Skeletal muscle tissue (tissue), 4 donors: ENCODE data around the gene LCMT1. TPM values are rescaled to one million over a fixed set of nuclear protein-coding genes. Genes with fewer than 3 reads are reported as not detected.

Experiments used
- H3K27ac ChIP-seq: one replicate; pipeline ENCODE4 v1.7.0; 2013; ENCODE audit warnings: mild to moderate bottlenecking, low read depth, low read length, inconsistent platforms
- H3K27me3 ChIP-seq, 3 donors: one replicate each; pipeline ENCODE4 v1.7.0; 2013; ENCODE audit warnings: low read length in 3 of 3; ENCODE audit not compliant: control insufficient read depth in 3 of 3, insufficient read depth in 3 of 3
- H3K36me3 ChIP-seq, 3 donors: one replicate each; pipeline ENCODE4 v1.7.0; 2013; ENCODE audit warnings: low read length in 3 of 3; ENCODE audit not compliant: control insufficient read depth in 3 of 3, insufficient read depth in 3 of 3
- H3K4me1 ChIP-seq, 3 donors: one replicate each; pipeline ENCODE4 v1.7.0; 2013; ENCODE audit warnings: low read length in 3 of 3, mild to moderate bottlenecking in 3 of 3; ENCODE audit not compliant: control insufficient read depth in 3 of 3, insufficient read depth in 3 of 3
- H3K4me3 ChIP-seq, 3 donors: one replicate each; pipeline ENCODE4 v1.7.0; 2013; ENCODE audit warnings: low read length in 3 of 3
- H3K9ac ChIP-seq, 3 donors: one replicate each; pipeline ENCODE4 v1.7.0; 2013; ENCODE audit warnings: low read length in 3 of 3, mild to moderate bottlenecking in 3 of 3, moderate library complexity in 2 of 3, low read depth in 1 of 3
- H3K9me3 ChIP-seq, 3 donors: one replicate each; pipeline ENCODE4 v1.7.0; 2013; ENCODE audit warnings: low read length in 3 of 3; ENCODE audit not compliant: control insufficient read depth in 3 of 3
- total RNA-seq: library from RNA; depleted of rRNA; stranded (reverse); fragments of >200 nt; gene quantifications from one replicate; pipeline ENCODE4 v1.2.3, GENCODE V29; 2014
- donor health status: Osteomylitis.

LCMT1 gene
- total RNA-seq, 1 donor from 2014 or later = 40.2 TPM

DNA sequence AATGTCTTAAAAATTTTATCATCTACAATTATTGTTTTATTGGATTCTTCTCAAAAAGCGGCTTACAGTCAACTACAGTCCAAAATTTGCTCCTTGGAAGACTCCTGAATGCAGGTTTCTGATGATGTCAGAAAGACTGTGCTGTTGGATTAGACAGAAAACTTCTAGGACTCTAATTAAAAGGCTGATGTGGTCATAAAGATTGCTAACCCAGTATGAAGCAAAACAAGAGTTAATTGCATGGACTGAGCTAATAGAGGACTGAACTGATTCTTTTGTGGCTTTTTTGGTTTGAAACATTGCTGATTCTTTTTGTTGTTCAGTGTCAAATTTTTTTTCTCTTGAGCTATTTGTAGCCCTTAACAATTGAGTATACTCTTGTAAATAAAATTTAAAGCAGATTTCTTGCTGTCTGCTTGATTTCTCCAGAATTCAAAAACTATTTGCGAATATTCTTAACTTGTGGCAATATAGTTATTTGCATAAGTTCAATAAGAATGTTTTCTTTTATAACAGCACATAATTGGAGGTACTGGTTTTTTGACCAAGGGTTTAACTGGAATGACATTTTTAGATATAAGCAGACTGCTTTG, 33.1 kb upstream of the LCMT1 start:
- H3K4me3 ChIP-seq = no peak overlapping the region
- no peaks in the 10 kb centered on the region for H3K4me1 ChIP-seq
- no peaks in the 10 kb centered on the region for H3K9me3 ChIP-seq
- no peak overlapping the region for H3K9ac ChIP-seq
- no peaks in the 10 kb centered on the region for H3K36me3 ChIP-seq
- no peaks in the 10 kb centered on the region for H3K27me3 ChIP-seq
- no peak overlapping the region for H3K27ac ChIP-seq

DNA sequence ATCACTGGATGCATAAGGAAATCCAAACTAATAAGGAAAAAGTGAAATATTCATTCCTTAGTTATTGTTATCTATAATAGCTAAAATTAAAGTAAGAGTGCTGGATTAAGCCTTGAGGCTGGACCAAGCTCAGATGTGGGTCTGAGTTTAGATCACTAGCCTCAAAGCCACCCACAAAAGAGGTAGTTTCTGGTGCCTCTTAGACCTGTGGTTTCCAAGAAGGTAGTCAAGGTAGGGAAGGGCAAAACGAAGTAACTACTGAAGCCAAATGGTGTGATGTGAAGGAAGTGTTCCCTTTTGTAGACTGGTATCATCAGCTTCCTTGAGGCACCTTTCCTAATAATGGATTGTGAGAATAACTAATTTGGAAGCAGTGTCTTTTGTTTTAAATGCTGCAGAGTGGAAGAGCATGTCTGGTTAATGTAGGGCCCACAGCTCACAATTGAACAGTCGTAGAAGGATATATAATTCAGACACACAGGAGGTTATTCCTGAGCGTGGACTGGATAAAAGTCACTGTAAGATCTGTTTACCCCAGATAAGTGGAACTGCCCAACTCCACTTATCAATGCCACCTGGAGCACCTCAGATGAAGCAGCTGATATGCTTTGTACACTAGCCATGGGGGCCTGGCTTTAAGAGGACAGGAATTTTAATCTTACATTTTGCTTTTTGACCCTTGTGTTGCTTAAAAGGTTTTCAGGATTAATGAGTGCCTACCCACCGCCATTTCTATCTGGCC, 31.7 kb upstream of the LCMT1 start:
- no peaks in the 10 kb centered on the region for H3K27me3 ChIP-seq
- no peaks in the 10 kb centered on the region for H3K4me1 ChIP-seq
- no peaks in the 10 kb centered on the region for H3K36me3 ChIP-seq
- H3K4me3 ChIP-seq = no peak overlapping the region
- no peak overlapping the region for H3K27ac ChIP-seq
- H3K9me3 ChIP-seq = no peaks in the 10 kb centered on the region
- H3K9ac ChIP-seq = no peak overlapping the region

DNA sequence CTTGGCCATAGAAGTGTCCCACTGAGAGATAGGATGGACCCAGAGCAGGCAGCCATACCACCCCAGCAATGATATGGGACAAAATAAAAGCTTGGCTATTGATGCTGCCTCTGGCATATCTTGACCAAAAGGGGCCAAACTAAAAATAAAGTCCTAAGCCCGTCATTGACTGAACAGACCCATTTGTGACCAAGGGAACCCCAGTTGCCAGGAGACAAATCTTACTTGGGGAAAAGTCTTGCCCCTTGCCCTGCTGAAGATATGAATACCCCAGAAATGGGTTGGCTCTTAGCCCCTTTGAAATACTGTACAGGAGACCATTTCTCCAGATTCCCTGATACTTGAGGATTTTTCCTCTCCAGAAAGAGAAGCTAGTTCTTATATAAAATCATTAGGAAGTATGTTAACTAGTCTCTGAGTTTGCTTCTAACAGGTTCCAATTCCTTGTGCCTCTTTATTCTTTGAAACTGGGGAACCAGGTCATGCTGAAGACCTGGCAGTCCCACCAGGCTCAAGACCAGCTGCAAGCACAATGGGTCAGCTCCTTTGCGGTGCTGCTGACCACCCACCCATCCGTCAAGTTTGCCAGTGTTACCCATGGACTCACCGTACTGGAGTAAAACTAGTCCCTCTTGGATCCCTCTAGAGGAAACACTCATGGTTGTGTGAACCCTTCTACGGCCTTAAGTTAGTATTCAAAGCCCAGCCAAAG, 31.0 kb upstream of the LCMT1 start:
- H3K9me3 ChIP-seq = no peaks in the 10 kb centered on the region
- H3K36me3 ChIP-seq = no peaks in the 10 kb centered on the region
- H3K4me3 ChIP-seq = no peak overlapping the region
- H3K27ac ChIP-seq = no peak overlapping the region
- H3K27me3 ChIP-seq = no peaks in the 10 kb centered on the region
- no peak overlapping the region for H3K9ac ChIP-seq
- H3K4me1 ChIP-seq = no peaks in the 10 kb centered on the region

- H3K4me3 ChIP-seq = no peak overlapping the region
- no peaks in the 10 kb centered on the region for H3K27me3 ChIP-seq
- no peak overlapping the region for H3K27ac ChIP-seq
- no peak overlapping the region for H3K9ac ChIP-seq
- H3K9me3 ChIP-seq = no peaks in the 10 kb centered on the region
- H3K36me3 ChIP-seq = no peaks in the 10 kb centered on the region
- no peaks in the 10 kb centered on the region for H3K4me1 ChIP-seq
Measured at GRCh38 chr16:25081702-25082101, 29.8 kb upstream of the LCMT1 start.

DNA sequence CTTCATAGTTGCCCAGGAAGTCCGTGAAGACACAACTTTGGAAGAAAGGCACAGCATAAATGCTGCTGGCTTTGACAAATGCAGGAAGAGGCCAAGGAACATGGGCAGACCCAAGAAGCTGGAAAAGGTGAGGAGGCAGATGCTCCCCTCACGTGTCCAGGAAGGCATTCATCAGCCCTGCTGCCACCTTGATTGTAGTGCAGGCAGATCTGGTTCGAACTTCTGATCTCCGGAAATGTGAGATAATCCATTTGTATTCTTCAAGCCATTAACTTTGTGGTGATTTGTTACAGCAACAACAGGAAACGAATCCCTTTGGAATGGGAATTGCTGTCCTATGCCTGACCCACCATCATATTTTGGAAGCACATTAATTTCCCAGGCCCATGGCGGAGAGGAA, 28.5 kb upstream of the LCMT1 start:
- H3K36me3 ChIP-seq = no peaks in the 10 kb centered on the region
- no peak overlapping the region for H3K27ac ChIP-seq
- H3K4me1 ChIP-seq = no peaks in the 10 kb centered on the region
- no peaks in the 10 kb centered on the region for H3K27me3 ChIP-seq
- H3K4me3 ChIP-seq = no peak overlapping the region
- no peaks in the 10 kb centered on the region for H3K9me3 ChIP-seq
- H3K9ac ChIP-seq = no peak overlapping the region

DNA sequence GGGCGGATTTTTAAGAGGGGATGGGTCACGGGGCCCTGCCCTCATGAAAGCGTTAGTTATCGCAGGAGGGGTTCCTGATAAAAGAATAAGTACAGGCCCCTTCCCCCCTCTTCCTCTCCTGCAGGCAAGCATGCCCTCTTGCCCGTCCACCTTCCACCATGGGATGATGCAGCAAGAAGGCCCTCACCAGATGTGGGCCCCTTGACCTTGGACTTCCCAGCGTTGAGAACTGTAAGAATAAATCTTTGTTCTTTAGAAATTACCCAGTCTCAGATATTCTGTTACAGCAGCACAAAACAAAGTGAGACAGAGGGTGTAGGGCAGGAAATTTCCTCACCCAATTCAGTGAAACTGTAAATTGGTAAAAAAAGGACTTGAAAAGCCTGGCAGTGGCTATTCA, 27.8 kb upstream of the LCMT1 start:
- no peaks in the 10 kb centered on the region for H3K27me3 ChIP-seq
- no peak overlapping the region for H3K27ac ChIP-seq
- no peaks in the 10 kb centered on the region for H3K9me3 ChIP-seq
- no peak overlapping the region for H3K4me3 ChIP-seq
- H3K9ac ChIP-seq = peak overlapping the region in 1 of 3 donors; percentile 23
- no peaks in the 10 kb centered on the region for H3K4me1 ChIP-seq
- H3K36me3 ChIP-seq = no peaks in the 10 kb centered on the region

DNA sequence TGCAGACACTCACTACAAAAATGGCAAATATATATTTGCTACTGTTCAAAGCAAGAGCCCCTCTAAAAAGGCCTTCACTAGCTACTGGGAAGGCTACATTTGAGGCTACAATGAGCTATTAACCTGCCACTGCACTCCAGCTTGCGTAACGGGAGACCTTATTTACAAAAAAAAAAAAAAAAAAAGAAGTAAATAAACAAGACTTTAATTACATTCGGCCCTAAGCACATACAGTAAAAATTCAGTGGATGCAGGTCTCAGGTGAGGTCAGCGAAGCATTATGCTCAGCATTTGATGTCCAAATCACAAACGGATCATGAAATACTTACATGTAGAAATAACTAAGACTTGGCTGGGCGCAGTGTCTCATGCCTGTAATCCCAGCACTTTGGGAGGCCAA, 26.7 kb upstream of the LCMT1 start:
- no peak overlapping the region for H3K27ac ChIP-seq
- no peaks in the 10 kb centered on the region for H3K9me3 ChIP-seq
- H3K9ac ChIP-seq = no peak overlapping the region
- no peaks in the 10 kb centered on the region for H3K36me3 ChIP-seq
- H3K4me1 ChIP-seq = no peaks in the 10 kb centered on the region
- H3K27me3 ChIP-seq = no peaks in the 10 kb centered on the region
- H3K4me3 ChIP-seq = no peak overlapping the region

GRCh38 chr16:25087761-25088160, 23.8 kb upstream of the LCMT1 start:
- Histone ChIP-seq H3K9ac (no peak overlapping the region), H3K9me3 (no peaks in the 10 kb centered on the region), H3K4me1 (no peaks in the 10 kb centered on the region), H3K36me3 (no peaks in the 10 kb centered on the region), H3K27me3 (no peaks in the 10 kb centered on the region), H3K4me3 (no peak overlapping the region), H3K27ac (no peak overlapping the region)

DNA sequence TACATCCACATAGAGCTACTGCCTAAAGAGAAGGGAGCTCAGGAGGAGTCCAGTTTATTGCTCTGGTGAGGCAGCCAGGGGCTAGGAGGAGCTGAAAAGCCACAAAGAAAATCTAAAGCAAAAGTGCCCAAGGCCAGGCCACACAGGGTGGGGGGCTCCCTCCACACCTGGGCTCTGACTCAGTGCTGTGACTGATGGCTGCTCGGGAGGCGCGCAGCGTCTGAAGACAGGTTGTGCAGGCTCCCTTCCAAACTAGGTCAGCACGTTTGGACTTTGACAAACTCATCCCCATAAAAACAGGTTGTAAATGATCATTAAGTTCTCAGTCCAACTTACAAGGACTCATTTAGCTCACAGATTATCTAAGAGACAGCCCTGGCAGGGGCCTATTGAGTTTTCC, 22.2 kb upstream of the LCMT1 start:
- no peaks in the 10 kb centered on the region for H3K36me3 ChIP-seq
- no peaks in the 10 kb centered on the region for H3K27me3 ChIP-seq
- no peak overlapping the region for H3K27ac ChIP-seq
- no peaks in the 10 kb centered on the region for H3K4me1 ChIP-seq
- no peak overlapping the region for H3K9ac ChIP-seq
- no peaks in the 10 kb centered on the region for H3K9me3 ChIP-seq
- no peak overlapping the region for H3K4me3 ChIP-seq

GRCh38 chr16:25092441-25092840, 19.1 kb upstream of the LCMT1 start:
- no peaks in the 10 kb centered on the region for H3K9me3 ChIP-seq
- H3K27me3 ChIP-seq = no peaks in the 10 kb centered on the region
- no peaks in the 10 kb centered on the region for H3K36me3 ChIP-seq
- no peak overlapping the region for H3K9ac ChIP-seq
- H3K27ac ChIP-seq = no peak overlapping the region
- H3K4me3 ChIP-seq = no peak overlapping the region
- H3K4me1 ChIP-seq = no peaks in the 10 kb centered on the region
